HepG2 (cell line): Measurements from ENCODE around the gene CBLN3. TPM values are rescaled to one million over a fixed set of nuclear protein-coding genes. Genes with fewer than 3 reads are reported as not detected.

Source experiments
- AHR ChIP-seq: IDR thresholded peaks from 2 replicates; pipeline ENCODE4 v1.6.1; 2018; ENCODE audit warnings: missing genetic modification reagents, missing compliant biosample characterization
- ARID2 ChIP-seq: sonication (generic); formaldehyde crosslinking; IDR thresholded peaks from 2 replicates; pipeline ENCODE4 v1.8.1; 2022; ENCODE audit warnings: mild to moderate bottlenecking, missing genetic modification reagents, borderline replicate concordance
- KDM3A ChIP-seq: IDR thresholded peaks from 2 replicates; pipeline ENCODE4 v1.6.1; 2018; ENCODE audit warnings: low read depth, missing compliant biosample characterization
- MLLT10 ChIP-seq: sonication (generic); formaldehyde crosslinking; IDR thresholded peaks from 2 replicates; pipeline ENCODE4 v1.4.0; 2020; ENCODE audit warnings: missing genetic modification reagents
- MTA3 ChIP-seq: sonication (generic); formaldehyde crosslinking; IDR thresholded peaks from 2 replicates; pipeline ENCODE4 v1.4.0; 2020; ENCODE audit warnings: missing genetic modification reagents
- RXRB ChIP-seq: IDR thresholded peaks from 2 replicates; pipeline ENCODE4 v1.6.1; 2016; ENCODE audit warnings: borderline replicate concordance, missing genetic modification reagents, missing compliant biosample characterization
- SP2 ChIP-seq: sonication (generic); formaldehyde crosslinking; IDR thresholded peaks from 2 replicates; pipeline ENCODE4 v1.5.1; 2020; ENCODE audit warnings: mild to moderate bottlenecking, missing genetic modification reagents
- SP5 ChIP-seq: IDR thresholded peaks from 2 replicates; pipeline ENCODE4 v1.6.1; 2016; ENCODE audit warnings: low read depth, borderline replicate concordance
- TARDBP ChIP-seq: sonication (generic); formaldehyde crosslinking; IDR thresholded peaks from 2 replicates; pipeline ENCODE4 v1.8.0; 2022; ENCODE audit warnings: mild to moderate bottlenecking, missing genetic modification reagents
- TCF7L2 ChIP-seq: IDR thresholded peaks from 2 replicates; pipeline ENCODE4 v1.6.1; 2011; ENCODE audit warnings: mild to moderate bottlenecking, low read depth, low read length, moderate library complexity
- ZMYM3 ChIP-seq: sonication (generic); formaldehyde crosslinking; IDR thresholded peaks from 2 replicates; pipeline ENCODE4 v1.5.1; 2020; ENCODE audit warnings: mild to moderate bottlenecking, missing genetic modification reagents
- ZNF251 ChIP-seq: sonication (generic); formaldehyde crosslinking; IDR thresholded peaks from 2 replicates; pipeline ENCODE4 v1.9.0; 2021; ENCODE audit warnings: mild to moderate bottlenecking, missing genetic modification reagents
- ZNF552 ChIP-seq: sonication (generic); formaldehyde crosslinking; IDR thresholded peaks from 2 replicates; pipeline ENCODE4 v1.9.0; 2022; ENCODE audit warnings: missing genetic modification reagents, mild to moderate bottlenecking, borderline replicate concordance
- ZNF619 ChIP-seq: sonication (generic); formaldehyde crosslinking; IDR thresholded peaks from 2 replicates; pipeline ENCODE4 v1.4.0; 2020; ENCODE audit warnings: mild to moderate bottlenecking, missing genetic modification reagents
- ZNF724P ChIP-seq: sonication (generic); formaldehyde crosslinking; IDR thresholded peaks from 2 replicates; pipeline ENCODE4 v1.8.0; 2022; ENCODE audit warnings: missing genetic modification reagents, borderline replicate concordance
- ZNF839 ChIP-seq: sonication (generic); formaldehyde crosslinking; IDR thresholded peaks from 2 replicates; pipeline ENCODE4 v1.4.0; 2020; ENCODE audit warnings: missing genetic modification reagents, mild to moderate bottlenecking, borderline replicate concordance
- polyA plus RNA-seq, 8 experiments: library from polyadenylated mRNA; depleted of rRNA in 3 of 8; stranded (reverse) in 7 of 8; unstranded in 1 of 8; fragments of >200 nt; fragmentation: Illumina TruSeq in 4 of 8; extraction: Trizol in 4 of 8; gene quantifications; 2 replicates each; pipeline versions ENCODE4 v1.2.1 to v1.2.3, GENCODE V29; 2011 to 2016; ENCODE audit warnings: low read depth in 4 of 8, missing spikeins in 1 of 8, mixed read lengths in 1 of 8; ENCODE audit not compliant: insufficient read depth in 1 of 8
- total RNA-seq, 5 experiments: library from RNA; depleted of rRNA; stranded (reverse); fragments of >200 nt; fragmentation: Illumina TruSeq; extraction: Trizol; gene quantifications; 2 replicates each; pipeline ENCODE4 v1.2.3, GENCODE V29; 2016; ENCODE audit warnings: low read depth in 1 of 5
- TF ChIP-seq, protein P1 (sequence below): sonication (generic); formaldehyde crosslinking; IDR thresholded peaks from 2 replicates; pipeline ENCODE4 v1.4.0; 2020; ENCODE audit warnings: missing genetic modification reagents
- TF ChIP-seq, protein P2 (sequence below): sonication (generic); formaldehyde crosslinking; IDR thresholded peaks from 2 replicates; pipeline ENCODE4 v1.5.1; 2020; ENCODE audit warnings: mild to moderate bottlenecking, missing genetic modification reagents, moderate library complexity
- TF ChIP-seq, protein P3 (sequence below): sonication (generic); formaldehyde crosslinking; IDR thresholded peaks from 2 replicates; pipeline ENCODE4 v1.4.0; 2020; ENCODE audit warnings: mild to moderate bottlenecking, missing genetic modification reagents, borderline replicate concordance
- TF ChIP-seq, protein P4 (sequence below): sonication (generic); formaldehyde crosslinking; IDR thresholded peaks from 2 replicates; pipeline ENCODE4 v1.5.0; 2020; ENCODE audit warnings: mild to moderate bottlenecking, missing genetic modification reagents

Gene CBLN3
- total and polyA plus RNA-seq, 2 of the 13 experiments (the other 11 are each of a cell fraction or from before 2014, with no cell fraction given), result 0.66 to 0.98 TPM

DNA sequence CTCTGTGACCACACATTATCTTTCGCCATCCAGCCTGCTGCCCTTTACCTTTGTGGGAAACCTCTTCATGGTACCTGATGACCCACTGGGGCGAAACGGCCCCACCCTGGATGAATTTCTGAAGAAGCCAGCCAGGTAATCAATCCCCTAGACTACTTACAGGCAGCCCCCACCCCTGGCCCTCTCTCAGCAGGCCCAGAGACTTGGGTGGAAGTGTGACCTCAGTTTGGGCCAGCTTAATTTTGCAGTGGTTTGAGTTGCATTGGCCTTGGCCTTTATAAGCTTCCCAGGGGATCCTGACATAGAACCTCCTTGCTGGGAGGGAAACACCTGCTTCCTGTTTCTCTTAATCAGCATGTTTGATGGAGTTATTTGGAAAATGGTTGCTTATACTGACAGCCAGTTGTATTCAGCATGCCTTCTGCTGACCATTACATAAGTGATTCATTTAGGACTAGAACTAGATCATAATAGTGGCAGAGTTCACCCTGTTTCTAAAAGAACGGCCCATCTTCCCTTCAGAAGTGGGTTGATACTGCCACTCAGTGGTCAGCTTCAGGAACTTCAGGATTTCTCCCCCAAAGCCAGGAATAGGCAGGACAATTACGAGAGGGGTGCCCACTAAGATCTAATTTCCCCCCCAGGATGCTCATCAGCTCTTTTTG, 7.0 kb upstream of the CBLN3 start (continued):
- peak; percentile 70; the same call in 1 of the 2 replicates for TF ChIP-seq ZNF552 (CRISPR knock-in tag)
- TF ChIP-seq ZNF839, result no peak
- no peak for TF ChIP-seq TCF7L2
- TF ChIP-seq, protein P1, sequence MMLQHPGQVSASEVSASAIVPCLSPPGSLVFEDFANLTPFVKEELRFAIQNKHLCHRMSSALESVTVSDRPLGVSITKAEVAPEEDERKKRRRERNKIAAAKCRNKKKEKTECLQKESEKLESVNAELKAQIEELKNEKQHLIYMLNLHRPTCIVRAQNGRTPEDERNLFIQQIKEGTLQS (CRISPR knock-in tag), result no peak
- TF ChIP-seq, protein P2, sequence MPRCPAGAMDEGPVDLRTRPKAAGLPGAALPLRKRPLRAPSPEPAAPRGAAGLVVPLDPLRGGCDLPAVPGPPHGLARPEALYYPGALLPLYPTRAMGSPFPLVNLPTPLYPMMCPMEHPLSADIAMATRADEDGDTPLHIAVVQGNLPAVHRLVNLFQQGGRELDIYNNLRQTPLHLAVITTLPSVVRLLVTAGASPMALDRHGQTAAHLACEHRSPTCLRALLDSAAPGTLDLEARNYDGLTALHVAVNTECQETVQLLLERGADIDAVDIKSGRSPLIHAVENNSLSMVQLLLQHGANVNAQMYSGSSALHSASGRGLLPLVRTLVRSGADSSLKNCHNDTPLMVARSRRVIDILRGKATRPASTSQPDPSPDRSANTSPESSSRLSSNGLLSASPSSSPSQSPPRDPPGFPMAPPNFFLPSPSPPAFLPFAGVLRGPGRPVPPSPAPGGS (CRISPR knock-in tag), result peak; percentile 21; the same call in 1 of the 2 replicates
- TF ChIP-seq MTA3 (CRISPR knock-in tag), result no peak
- no peak for TF ChIP-seq AHR (CRISPR knock-in tag)
- TF ChIP-seq, protein P3, sequence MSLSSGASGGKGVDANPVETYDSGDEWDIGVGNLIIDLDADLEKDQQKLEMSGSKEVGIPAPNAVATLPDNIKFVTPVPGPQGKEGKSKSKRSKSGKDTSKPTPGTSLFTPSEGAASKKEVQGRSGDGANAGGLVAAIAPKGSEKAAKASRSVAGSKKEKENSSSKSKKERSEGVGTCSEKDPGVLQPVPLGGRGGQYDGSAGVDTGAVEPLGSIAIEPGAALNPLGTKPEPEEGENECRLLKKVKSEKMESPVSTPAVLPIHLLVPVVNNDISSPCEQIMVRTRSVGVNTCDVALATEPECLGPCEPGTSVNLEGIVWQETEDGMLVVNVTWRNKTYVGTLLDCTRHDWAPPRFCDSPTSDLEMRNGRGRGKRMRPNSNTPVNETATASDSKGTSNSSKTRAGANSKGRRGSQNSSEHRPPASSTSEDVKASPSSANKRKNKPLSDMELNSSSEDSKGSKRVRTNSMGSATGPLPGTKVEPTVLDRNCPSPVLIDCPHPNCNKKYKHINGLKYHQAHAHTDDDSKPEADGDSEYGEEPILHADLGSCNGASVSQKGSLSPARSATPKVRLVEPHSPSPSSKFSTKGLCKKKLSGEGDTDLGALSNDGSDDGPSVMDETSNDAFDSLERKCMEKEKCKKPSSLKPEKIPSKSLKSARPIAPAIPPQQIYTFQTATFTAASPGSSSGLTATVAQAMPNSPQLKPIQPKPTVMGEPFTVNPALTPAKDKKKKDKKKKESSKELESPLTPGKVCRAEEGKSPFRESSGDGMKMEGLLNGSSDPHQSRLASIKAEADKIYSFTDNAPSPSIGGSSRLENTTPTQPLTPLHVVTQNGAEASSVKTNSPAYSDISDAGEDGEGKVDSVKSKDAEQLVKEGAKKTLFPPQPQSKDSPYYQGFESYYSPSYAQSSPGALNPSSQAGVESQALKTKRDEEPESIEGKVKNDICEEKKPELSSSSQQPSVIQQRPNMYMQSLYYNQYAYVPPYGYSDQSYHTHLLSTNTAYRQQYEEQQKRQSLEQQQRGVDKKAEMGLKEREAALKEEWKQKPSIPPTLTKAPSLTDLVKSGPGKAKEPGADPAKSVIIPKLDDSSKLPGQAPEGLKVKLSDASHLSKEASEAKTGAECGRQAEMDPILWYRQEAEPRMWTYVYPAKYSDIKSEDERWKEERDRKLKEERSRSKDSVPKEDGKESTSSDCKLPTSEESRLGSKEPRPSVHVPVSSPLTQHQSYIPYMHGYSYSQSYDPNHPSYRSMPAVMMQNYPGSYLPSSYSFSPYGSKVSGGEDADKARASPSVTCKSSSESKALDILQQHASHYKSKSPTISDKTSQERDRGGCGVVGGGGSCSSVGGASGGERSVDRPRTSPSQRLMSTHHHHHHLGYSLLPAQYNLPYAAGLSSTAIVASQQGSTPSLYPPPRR (CRISPR knock-in tag), result no peak
- no peak; the same call in 1 of the 2 replicates for TF ChIP-seq TARDBP (CRISPR knock-in tag)
- no peak for TF ChIP-seq ARID2 (CRISPR knock-in tag)
- TF ChIP-seq, protein P4, sequence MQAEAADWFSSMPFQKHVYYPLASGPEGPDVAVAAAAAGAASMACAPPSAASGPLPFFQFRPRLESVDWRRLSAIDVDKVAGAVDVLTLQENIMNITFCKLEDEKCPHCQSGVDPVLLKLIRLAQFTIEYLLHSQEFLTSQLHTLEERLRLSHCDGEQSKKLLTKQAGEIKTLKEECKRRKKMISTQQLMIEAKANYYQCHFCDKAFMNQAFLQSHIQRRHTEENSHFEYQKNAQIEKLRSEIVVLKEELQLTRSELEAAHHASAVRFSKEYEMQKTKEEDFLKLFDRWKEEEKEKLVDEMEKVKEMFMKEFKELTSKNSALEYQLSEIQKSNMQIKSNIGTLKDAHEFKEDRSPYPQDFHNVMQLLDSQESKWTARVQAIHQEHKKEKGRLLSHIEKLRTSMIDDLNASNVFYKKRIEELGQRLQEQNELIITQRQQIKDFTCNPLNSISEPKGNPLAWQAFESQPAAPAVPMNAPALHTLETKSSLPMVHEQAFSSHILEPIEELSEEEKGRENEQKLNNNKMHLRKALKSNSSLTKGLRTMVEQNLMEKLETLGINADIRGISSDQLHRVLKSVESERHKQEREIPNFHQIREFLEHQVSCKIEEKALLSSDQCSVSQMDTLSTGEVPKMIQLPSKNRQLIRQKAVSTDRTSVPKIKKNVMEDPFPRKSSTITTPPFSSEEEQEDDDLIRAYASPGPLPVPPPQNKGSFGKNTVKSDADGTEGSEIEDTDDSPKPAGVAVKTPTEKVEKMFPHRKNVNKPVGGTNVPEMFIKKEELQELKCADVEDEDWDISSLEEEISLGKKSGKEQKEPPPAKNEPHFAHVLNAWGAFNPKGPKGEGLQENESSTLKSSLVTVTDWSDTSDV (CRISPR knock-in tag), result no peak
- no peak for TF ChIP-seq KDM3A (CRISPR knock-in tag)
- no peak for TF ChIP-seq ZMYM3 (CRISPR knock-in tag)
- TF ChIP-seq SP5 (CRISPR knock-in tag), result no peak; the same call in 1 of the 2 replicates
- peak; percentile 73; the same call in 1 of the 2 replicates for TF ChIP-seq RXRB (CRISPR knock-in tag)
- TF ChIP-seq ZNF251 (CRISPR knock-in tag), result no peak
- peak; percentile 54; the same call in 1 of the 2 replicates for TF ChIP-seq ZNF619 (CRISPR knock-in tag)
- TF ChIP-seq MLLT10 (CRISPR knock-in tag), result no peak
- TF ChIP-seq SP2 (CRISPR knock-in tag), result no peak
- TF ChIP-seq ZNF724P (CRISPR knock-in tag), result peak; percentile 71; the same call in 1 of the 2 replicates
